HepG2 (cell line): ENCODE results near the gene THEMIS.

Source experiments
- CTCF ChIP-seq: sonication (generic); formaldehyde crosslinking; IDR thresholded peaks from 2 replicates; pipeline ENCODE4 v1.5.0; 2020; ENCODE audit warnings: mild to moderate bottlenecking, missing genetic modification reagents, moderate library complexity
- ELF4 ChIP-seq: sonication (generic); formaldehyde crosslinking; IDR thresholded peaks from 2 replicates; pipeline ENCODE4 v1.5.0; 2020; ENCODE audit warnings: missing genetic modification reagents, mild to moderate bottlenecking, moderate library complexity, borderline replicate concordance
- EP300 ChIP-seq, 3 experiments: sonication (generic) in 1 of 3; formaldehyde crosslinking in 1 of 3; IDR thresholded peaks; 2 replicates each; pipeline versions ENCODE4 v1.5.1 to v1.6.1; 2011 to 2020; ENCODE audit warnings: low read depth in 2 of 3, low read length in 2 of 3, borderline replicate concordance in 1 of 3, improper control_type of control experiment in 1 of 3, mild to moderate bottlenecking in 1 of 3, missing genetic modification reagents in 1 of 3, moderate library complexity in 1 of 3
- EZH2 ChIP-seq: conservative IDR thresholded peaks from 2 replicates; pipeline ENCODE4 v1.6.1; 2012; ENCODE audit warnings: mild to moderate bottlenecking, low read depth, low read length, moderate library complexity
- KDM3A ChIP-seq: IDR thresholded peaks from 2 replicates; pipeline ENCODE4 v1.6.1; 2018; ENCODE audit warnings: low read depth, missing compliant biosample characterization
- MIER3 ChIP-seq: IDR thresholded peaks from 2 replicates; pipeline ENCODE4 v1.6.1; 2016; ENCODE audit warnings: missing compliant biosample characterization, borderline replicate concordance
- POLR2A ChIP-seq, 2 experiments: IDR thresholded peaks; 2 replicates each; pipeline ENCODE4 v1.6.1; 2011; ENCODE audit warnings: low read depth in 2 of 2, low read length in 2 of 2, mild to moderate bottlenecking in 1 of 2, moderate library complexity in 1 of 2; ENCODE audit not compliant: insufficient read depth in 1 of 2
- SIN3A ChIP-seq: IDR thresholded peaks from 2 replicates; pipeline ENCODE4 v1.6.1; 2011; ENCODE audit warnings: low read depth, mild to moderate bottlenecking, control low read depth, low read length, borderline replicate concordance
- SYNCRIP ChIP-seq: fragments of 200-400 bp; formaldehyde crosslinking; IDR thresholded peaks from 2 replicates; pipeline ENCODE4 v1.6.1; 2018; ENCODE audit warnings: mild to moderate bottlenecking, low read depth, low read length; ENCODE audit not compliant: insufficient read depth
- TRIM22 ChIP-seq: fragments of 450-650 bp; IDR thresholded peaks from 2 replicates; pipeline ENCODE4 v1.6.1; 2017
- ZFP1 ChIP-seq: IDR thresholded peaks from 2 replicates; pipeline ENCODE4 v1.6.1; 2016
- ZNF142 ChIP-seq: sonication (generic); formaldehyde crosslinking; IDR thresholded peaks from 2 replicates; pipeline ENCODE4 v1.4.0; 2020; ENCODE audit warnings: missing genetic modification reagents
- ZNF317 ChIP-seq: sonication (generic); formaldehyde crosslinking; IDR thresholded peaks from 2 replicates; pipeline ENCODE4 v1.5.0; 2020; ENCODE audit warnings: mild to moderate bottlenecking, missing genetic modification reagents
- ZNF431 ChIP-seq: sonication (generic); formaldehyde crosslinking; IDR thresholded peaks from 2 replicates; pipeline ENCODE4 v1.9.0; 2022; ENCODE audit warnings: missing genetic modification reagents, low read depth, mild to moderate bottlenecking, borderline replicate concordance

- TF ChIP-seq TRIM22 (no peak), SYNCRIP (no peak), EP300 (IDR thresholded peaks at IDR 0.05; ENCODE audit: low read depth in 2 of 2, low read length in 2 of 2) (no peak), EP300 (CRISPR knock-in tag; IDR thresholded peaks at IDR 0.05; ENCODE audit: borderline replicate concordance) (no peak), CTCF (CRISPR knock-in tag) (no peak), SIN3A (no peak), EZH2 (no peak), ZNF142 (CRISPR knock-in tag) (no peak), KDM3A (CRISPR knock-in tag) (no peak), ZFP1 (CRISPR knock-in tag) (no peak), ELF4 (CRISPR knock-in tag) (no peak), ZNF431 (CRISPR knock-in tag) (no peak), POLR2A (IDR thresholded peaks at IDR 0.05; ENCODE audit: insufficient read depth in 1 of 2, low read depth in 2 of 2, low read length in 2 of 2) (no peak), MIER3 (CRISPR knock-in tag) (no peak), ZNF317 (no peak)
Measured at GRCh38 chr6:127816643-127817042, 84.2 kb downstream of the THEMIS start.
